ENCODE data around the gene MRPS21. TPM values are rescaled to one million over a fixed set of nuclear protein-coding genes. Genes with fewer than 3 reads are reported as not detected.
"Not testable (repeated sequence)": the region's sequence is repeated elsewhere in the genome, so short reads cannot be mapped to it uniquely, and the experiment has no call there.

Gene MRPS21
- total RNA-seq, 1 experiment from 2014 or later, result 133 TPM

DNA sequence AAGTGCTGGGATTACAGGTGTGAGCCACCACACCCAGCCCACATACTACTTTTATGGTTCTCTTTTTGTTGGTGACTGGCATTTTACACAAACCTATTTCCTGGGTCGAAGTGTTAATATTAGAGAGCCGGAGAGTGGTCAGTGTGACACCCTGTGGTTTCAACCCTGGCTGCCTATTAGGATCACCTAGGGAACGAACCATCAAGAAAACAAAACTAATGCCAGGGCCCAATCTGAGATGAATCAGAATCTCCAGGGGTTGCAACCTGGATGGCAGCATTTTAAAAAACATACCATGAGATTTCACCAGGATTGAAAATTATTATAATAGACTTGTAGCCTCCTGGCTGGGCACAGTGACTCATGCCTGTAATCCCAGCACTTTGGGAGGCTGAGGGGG is 6.1 kb downstream of the MRPS21 start:
- peaks cover 15% of the 10 kb centered on the region for H3K4me1 Mint-ChIP-seq (ENCODE audit: insufficient read depth, unreplicated experiment)
- TF ChIP-seq, protein P1, sequence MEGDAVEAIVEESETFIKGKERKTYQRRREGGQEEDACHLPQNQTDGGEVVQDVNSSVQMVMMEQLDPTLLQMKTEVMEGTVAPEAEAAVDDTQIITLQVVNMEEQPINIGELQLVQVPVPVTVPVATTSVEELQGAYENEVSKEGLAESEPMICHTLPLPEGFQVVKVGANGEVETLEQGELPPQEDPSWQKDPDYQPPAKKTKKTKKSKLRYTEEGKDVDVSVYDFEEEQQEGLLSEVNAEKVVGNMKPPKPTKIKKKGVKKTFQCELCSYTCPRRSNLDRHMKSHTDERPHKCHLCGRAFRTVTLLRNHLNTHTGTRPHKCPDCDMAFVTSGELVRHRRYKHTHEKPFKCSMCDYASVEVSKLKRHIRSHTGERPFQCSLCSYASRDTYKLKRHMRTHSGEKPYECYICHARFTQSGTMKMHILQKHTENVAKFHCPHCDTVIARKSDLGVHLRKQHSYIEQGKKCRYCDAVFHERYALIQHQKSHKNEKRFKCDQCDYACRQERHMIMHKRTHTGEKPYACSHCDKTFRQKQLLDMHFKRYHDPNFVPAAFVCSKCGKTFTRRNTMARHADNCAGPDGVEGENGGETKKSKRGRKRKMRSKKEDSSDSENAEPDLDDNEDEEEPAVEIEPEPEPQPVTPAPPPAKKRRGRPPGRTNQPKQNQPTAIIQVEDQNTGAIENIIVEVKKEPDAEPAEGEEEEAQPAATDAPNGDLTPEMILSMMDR (IDR thresholded peaks at IDR 0.05; ENCODE audit: unreplicated experiment), result no peak
- ChIA-PET POLR2A (interaction anchor here (0.6 to 1.5 kb wide), 4 partner anchors 12 to 812 kb away, joined by 3 to 4 read pairs (median 4); partner anchors contain the start of gene PRPF3), CTCF (interaction anchor here (1.3 to 1.8 kb wide), 2 partner anchors 44 to 46 kb away, joined by 4 to 7 read pairs; no protein-coding TSS in a partner anchor)
- no peak for DNase-seq (ENCODE audit: unreplicated experiment)
- H3K4me3 Mint-ChIP-seq (ENCODE audit: unreplicated experiment), result no peak overlapping the region
- no peaks in the 10 kb centered on the region for H3K27me3 Mint-ChIP-seq (ENCODE audit: insufficient read depth, unreplicated experiment)
- H3K36me3 Mint-ChIP-seq (ENCODE audit: insufficient read depth, unreplicated experiment), result peaks cover 100% of the 10 kb centered on the region
- no peak overlapping the region for H3K27ac Mint-ChIP-seq (ENCODE audit: low read depth, unreplicated experiment)
- H3K9me3 Mint-ChIP-seq (ENCODE audit: unreplicated experiment), result no peaks in the 10 kb centered on the region
- BruUV-seq (replicated peaks), result no TSS peak
- intact Hi-C loops (cut with micrococcal nuclease), result no loop called here

DNA sequence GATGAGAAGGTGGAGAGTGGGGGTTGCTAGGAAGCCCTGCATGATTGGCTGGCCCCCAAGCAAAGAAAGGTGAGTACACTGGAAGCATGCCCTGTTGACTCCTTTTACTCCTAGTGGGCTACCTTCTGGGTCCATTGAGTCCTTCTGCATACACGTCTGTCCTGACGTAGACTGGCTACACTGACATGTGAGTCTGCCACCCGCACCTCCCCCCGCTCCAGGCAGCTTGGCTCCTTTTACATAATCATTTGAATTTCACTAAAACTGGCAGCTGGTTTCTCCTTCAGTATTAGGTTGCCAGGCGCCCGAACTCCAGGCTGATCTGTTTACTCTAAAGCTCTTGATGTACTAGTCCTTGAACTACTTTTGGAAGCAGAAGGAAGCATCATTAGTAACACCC is 8.7 kb downstream of the MRPS21 start:
- Mint-ChIP-seq H3K27me3 (ENCODE audit: insufficient read depth, unreplicated experiment) (no peaks in the 10 kb centered on the region), H3K27ac (ENCODE audit: low read depth, unreplicated experiment) (no peak overlapping the region), H3K4me1 (ENCODE audit: insufficient read depth, unreplicated experiment) (no peaks in the 10 kb centered on the region), H3K36me3 (ENCODE audit: insufficient read depth, unreplicated experiment) (peaks cover 100% of the 10 kb centered on the region), H3K9me3 (ENCODE audit: unreplicated experiment) (no peaks in the 10 kb centered on the region), H3K4me3 (ENCODE audit: unreplicated experiment) (no peak overlapping the region)
- TF ChIP-seq, protein P1 (IDR thresholded peaks at IDR 0.05; ENCODE audit: unreplicated experiment), result no peak
- no peak for DNase-seq (ENCODE audit: unreplicated experiment)
- intact Hi-C loops (cut with micrococcal nuclease), result no loop called here
- BruUV-seq (replicated peaks), result no TSS peak
- CTCF ChIA-PET, result interaction anchor here (1.1 kb wide), 1 partner anchor 21 kb away, joined by 4 read pairs; no protein-coding TSS in a partner anchor
- POLR2A ChIA-PET, result interaction anchor here (0.7 to 1.7 kb wide), 6 partner anchors 10 to 68 kb away, joined by 3 to 5 read pairs (median 3); partner anchors contain the start of gene PRPF3

DNA sequence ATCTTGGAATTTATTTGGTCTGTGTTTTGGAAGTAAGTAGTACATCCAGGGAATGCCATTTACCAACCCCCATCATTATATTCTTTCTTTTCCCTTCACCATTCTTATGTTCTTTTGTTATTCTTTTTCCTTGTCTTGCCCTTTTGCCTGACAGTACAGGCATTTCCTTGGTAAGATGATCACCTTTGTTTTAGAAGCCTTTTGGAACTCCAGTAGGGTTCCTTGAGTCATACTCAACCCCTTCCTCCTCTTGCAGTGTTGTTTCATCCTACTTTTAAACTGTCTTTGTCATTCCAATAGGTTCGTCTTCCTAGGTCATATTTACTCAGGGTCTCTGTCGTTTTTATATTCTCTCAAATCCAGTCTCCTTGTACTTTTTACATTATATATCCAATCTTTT is 9.2 kb downstream of the MRPS21 start:
- CTCF ChIA-PET, result no interaction called here

DNA sequence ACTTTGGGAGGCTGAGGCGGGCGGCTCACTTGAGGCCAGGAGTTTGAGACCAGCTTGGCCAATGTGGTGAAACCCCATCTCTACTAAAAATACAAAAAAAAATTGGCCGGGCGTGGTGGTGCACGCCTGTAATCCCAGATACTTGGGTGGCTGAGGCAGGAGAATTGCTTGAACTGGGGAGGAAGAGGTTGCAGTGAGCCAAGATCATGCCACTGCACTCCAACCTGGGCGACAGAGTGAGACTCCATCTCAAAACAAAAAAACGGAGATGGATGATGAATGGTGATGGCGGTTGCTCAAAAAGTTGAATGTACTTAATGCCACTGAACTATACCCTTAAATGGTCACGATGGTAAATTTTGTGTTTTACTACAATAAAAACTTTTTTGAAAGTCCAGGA is 14.9 kb downstream of the MRPS21 start:
- H3K27me3 Mint-ChIP-seq (ENCODE audit: insufficient read depth, unreplicated experiment); POLR2A ChIA-PET; H3K9me3 Mint-ChIP-seq (ENCODE audit: unreplicated experiment); H3K4me1 Mint-ChIP-seq (ENCODE audit: insufficient read depth, unreplicated experiment); intact Hi-C loops (cut with micrococcal nuclease); BruUV-seq (replicated peaks); H3K27ac Mint-ChIP-seq (ENCODE audit: low read depth, unreplicated experiment); DNase-seq (ENCODE audit: unreplicated experiment); H3K4me3 Mint-ChIP-seq (ENCODE audit: unreplicated experiment): not testable (repeated sequence)
- H3K36me3 Mint-ChIP-seq (ENCODE audit: insufficient read depth, unreplicated experiment), result peaks cover 63% of the 10 kb centered on the region
- CTCF ChIA-PET, result interaction anchor here (0.6 kb wide), 1 partner anchor 13 kb away, joined by 3 read pairs; the partner anchor contains the start of gene PRPF3

More for the DNA sequence above, 9.2 kb downstream of the MRPS21 start:
- POLR2A ChIA-PET, result interaction anchor here (1.1 to 1.7 kb wide), 3 partner anchors 8 to 18 kb away, joined by 4 to 6 read pairs (median 5); partner anchors contain the start of gene PRPF3
- H3K4me3 Mint-ChIP-seq (ENCODE audit: unreplicated experiment), result no peak overlapping the region
- H3K4me1 Mint-ChIP-seq (ENCODE audit: insufficient read depth, unreplicated experiment), result no peaks in the 10 kb centered on the region
- no peaks in the 10 kb centered on the region for H3K27me3 Mint-ChIP-seq (ENCODE audit: insufficient read depth, unreplicated experiment)
- no TSS peak for BruUV-seq (replicated peaks)
- no peak overlapping the region for H3K27ac Mint-ChIP-seq (ENCODE audit: low read depth, unreplicated experiment)
- no peaks in the 10 kb centered on the region for H3K9me3 Mint-ChIP-seq (ENCODE audit: unreplicated experiment)
- peaks cover 100% of the 10 kb centered on the region for H3K36me3 Mint-ChIP-seq (ENCODE audit: insufficient read depth, unreplicated experiment)
- no peak for DNase-seq (ENCODE audit: unreplicated experiment)
- TF ChIP-seq, protein P1 (IDR thresholded peaks at IDR 0.05; ENCODE audit: unreplicated experiment), result no peak
- intact Hi-C loops (cut with micrococcal nuclease), result no loop called here

Data from MCF 10A (cell line).